ENCODE data around the gene PCDHGA2.

GRCh38 chr5:141356133-141356532 lies 17.6 kb downstream of the PCDHGA2 start:
- TF ChIP-seq EP300 (IDR thresholded peaks at IDR 0.05): no peak
- TF ChIP-seq, protein P1, sequence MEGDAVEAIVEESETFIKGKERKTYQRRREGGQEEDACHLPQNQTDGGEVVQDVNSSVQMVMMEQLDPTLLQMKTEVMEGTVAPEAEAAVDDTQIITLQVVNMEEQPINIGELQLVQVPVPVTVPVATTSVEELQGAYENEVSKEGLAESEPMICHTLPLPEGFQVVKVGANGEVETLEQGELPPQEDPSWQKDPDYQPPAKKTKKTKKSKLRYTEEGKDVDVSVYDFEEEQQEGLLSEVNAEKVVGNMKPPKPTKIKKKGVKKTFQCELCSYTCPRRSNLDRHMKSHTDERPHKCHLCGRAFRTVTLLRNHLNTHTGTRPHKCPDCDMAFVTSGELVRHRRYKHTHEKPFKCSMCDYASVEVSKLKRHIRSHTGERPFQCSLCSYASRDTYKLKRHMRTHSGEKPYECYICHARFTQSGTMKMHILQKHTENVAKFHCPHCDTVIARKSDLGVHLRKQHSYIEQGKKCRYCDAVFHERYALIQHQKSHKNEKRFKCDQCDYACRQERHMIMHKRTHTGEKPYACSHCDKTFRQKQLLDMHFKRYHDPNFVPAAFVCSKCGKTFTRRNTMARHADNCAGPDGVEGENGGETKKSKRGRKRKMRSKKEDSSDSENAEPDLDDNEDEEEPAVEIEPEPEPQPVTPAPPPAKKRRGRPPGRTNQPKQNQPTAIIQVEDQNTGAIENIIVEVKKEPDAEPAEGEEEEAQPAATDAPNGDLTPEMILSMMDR (IDR thresholded peaks at IDR 0.05): no peak
- TF ChIP-seq POLR2A (IDR thresholded peaks at IDR 0.05): no peak

All from gastroesophageal sphincter (tissue), 3 donors.